ENCODE data around the gene CCDC170. TPM values are rescaled to one million over a fixed set of nuclear protein-coding genes. Genes with fewer than 3 reads are reported as not detected.

The CCDC170 gene
- total RNA-seq, 1 experiment from 2014 or later = not detected

GRCh38 chr6:151656392-151656791 is 162.6 kb downstream of the CCDC170 start:
- Histone ChIP-seq H3K36me3 (ENCODE audit: low read depth, low read length) (peaks cover 3% of the 10 kb centered on the region; the same call in 1 of the 2 replicates), H3K4me2 (ENCODE audit: low read length) (no peak overlapping the region), H3K9ac (ENCODE audit: low read length) (no peak overlapping the region), H3K9me3 (ENCODE audit: low read length) (no peaks in the 10 kb centered on the region), H3K27ac (ENCODE audit: low read length) (no peak overlapping the region), H2AFZ (ENCODE audit: low read length) (no peak overlapping the region), H3K4me3 (ENCODE audit: low read length) (no peak overlapping the region), H3K79me2 (ENCODE audit: low read length) (no peaks in the 10 kb centered on the region), H3K27me3 (ENCODE audit: low read length) (no peaks in the 10 kb centered on the region), H4K20me1 (ENCODE audit: low read length) (no peaks in the 10 kb centered on the region), H3F3A (ENCODE audit: low read length, unreplicated experiment) (no peaks in the 10 kb centered on the region), H3K9me2 (replicated peaks; ENCODE audit: low read length) (no peaks in the 10 kb centered on the region), H3K4me1 (ENCODE audit: insufficient read depth, low read length) (no peaks in the 10 kb centered on the region)
- BruUV-seq (replicated peaks) = no TSS peak
- no peak for ATAC-seq
- TF ChIP-seq, protein P1, sequence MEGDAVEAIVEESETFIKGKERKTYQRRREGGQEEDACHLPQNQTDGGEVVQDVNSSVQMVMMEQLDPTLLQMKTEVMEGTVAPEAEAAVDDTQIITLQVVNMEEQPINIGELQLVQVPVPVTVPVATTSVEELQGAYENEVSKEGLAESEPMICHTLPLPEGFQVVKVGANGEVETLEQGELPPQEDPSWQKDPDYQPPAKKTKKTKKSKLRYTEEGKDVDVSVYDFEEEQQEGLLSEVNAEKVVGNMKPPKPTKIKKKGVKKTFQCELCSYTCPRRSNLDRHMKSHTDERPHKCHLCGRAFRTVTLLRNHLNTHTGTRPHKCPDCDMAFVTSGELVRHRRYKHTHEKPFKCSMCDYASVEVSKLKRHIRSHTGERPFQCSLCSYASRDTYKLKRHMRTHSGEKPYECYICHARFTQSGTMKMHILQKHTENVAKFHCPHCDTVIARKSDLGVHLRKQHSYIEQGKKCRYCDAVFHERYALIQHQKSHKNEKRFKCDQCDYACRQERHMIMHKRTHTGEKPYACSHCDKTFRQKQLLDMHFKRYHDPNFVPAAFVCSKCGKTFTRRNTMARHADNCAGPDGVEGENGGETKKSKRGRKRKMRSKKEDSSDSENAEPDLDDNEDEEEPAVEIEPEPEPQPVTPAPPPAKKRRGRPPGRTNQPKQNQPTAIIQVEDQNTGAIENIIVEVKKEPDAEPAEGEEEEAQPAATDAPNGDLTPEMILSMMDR (conservative IDR thresholded peaks at IDR 0.05; ENCODE audit: low read depth, low read length) = no peak
- no peak for TF ChIP-seq EZH2phosphoT487 (IDR thresholded peaks at IDR 0.05; ENCODE audit: borderline replicate concordance, low read length)
- no peak for TF ChIP-seq EZH2 (IDR thresholded peaks at IDR 0.05; ENCODE audit: low read length, unreplicated experiment)
- no peak for DNase-seq
- intact Hi-C loops (cut with micrococcal nuclease) = no loop called here
- CTCF ChIA-PET = no interaction called here
- POLR2A ChIA-PET (ENCODE audit: unreplicated experiment) = no interaction called here

DNA sequence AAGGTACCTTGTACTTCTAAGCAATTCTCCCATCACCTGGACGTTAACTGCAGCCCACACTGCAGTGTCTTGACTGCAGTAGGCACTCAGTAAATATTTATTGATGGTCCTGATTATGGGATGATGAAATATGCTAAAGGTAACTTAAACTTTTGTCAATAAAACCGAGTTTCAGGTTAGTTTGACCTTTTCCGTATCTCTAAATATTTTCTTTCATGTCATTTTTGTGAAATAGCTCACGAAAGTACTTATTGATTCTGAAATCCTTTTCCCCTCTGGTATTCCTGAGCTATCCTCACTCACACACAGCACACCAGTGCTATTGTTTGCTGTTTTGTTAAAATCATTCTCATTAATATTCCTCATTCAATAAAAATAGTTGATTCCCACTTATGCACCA is 164.3 kb downstream of the CCDC170 start:
- POLR2A ChIA-PET (ENCODE audit: unreplicated experiment) = no interaction called here
- no peaks in the 10 kb centered on the region for H3F3A ChIP-seq (ENCODE audit: low read length, unreplicated experiment)
- CTCF ChIA-PET = no interaction called here
- BruUV-seq (replicated peaks) = no TSS peak
- H3K9me3 ChIP-seq (ENCODE audit: low read length) = no peaks in the 10 kb centered on the region
- H3K4me2 ChIP-seq (ENCODE audit: low read length) = no peak overlapping the region
- H3K27ac ChIP-seq (ENCODE audit: low read length) = no peak overlapping the region
- no peak overlapping the region for H3K9ac ChIP-seq (ENCODE audit: low read length)
- intact Hi-C loops (cut with micrococcal nuclease) = no loop called here
- TF ChIP-seq, protein P1 (conservative IDR thresholded peaks at IDR 0.05; ENCODE audit: low read depth, low read length) = no peak
- no peak for TF ChIP-seq EZH2 (IDR thresholded peaks at IDR 0.05; ENCODE audit: low read length, unreplicated experiment)
- TF ChIP-seq EZH2phosphoT487 (IDR thresholded peaks at IDR 0.05; ENCODE audit: borderline replicate concordance, low read length) = no peak
- H3K36me3 ChIP-seq (ENCODE audit: low read depth, low read length) = peaks cover 3% of the 10 kb centered on the region; the same call in 1 of the 2 replicates
- H2AFZ ChIP-seq (ENCODE audit: low read length) = no peak overlapping the region
- peak; percentile 13 for DNase-seq
- no peaks in the 10 kb centered on the region for H4K20me1 ChIP-seq (ENCODE audit: low read length)
- no peaks in the 10 kb centered on the region for H3K4me1 ChIP-seq (ENCODE audit: insufficient read depth, low read length)
- no peaks in the 10 kb centered on the region for H3K79me2 ChIP-seq (ENCODE audit: low read length)
- no peaks in the 10 kb centered on the region for H3K9me2 ChIP-seq (replicated peaks; ENCODE audit: low read length)
- no peak overlapping the region for H3K4me3 ChIP-seq (ENCODE audit: low read length)
- no peak for ATAC-seq
- no peaks in the 10 kb centered on the region for H3K27me3 ChIP-seq (ENCODE audit: low read length)

GRCh38 chr6:151659212-151659611 is 165.4 kb downstream of the CCDC170 start:
- Histone ChIP-seq H4K20me1 (ENCODE audit: low read length) (no peaks in the 10 kb centered on the region), H3K27ac (ENCODE audit: low read length) (no peak overlapping the region), H3K27me3 (ENCODE audit: low read length) (no peaks in the 10 kb centered on the region), H3K9ac (ENCODE audit: low read length) (no peak overlapping the region), H3K36me3 (ENCODE audit: low read depth, low read length) (peaks cover 3% of the 10 kb centered on the region; the same call in 1 of the 2 replicates), H3K4me3 (ENCODE audit: low read length) (no peak overlapping the region), H3K4me2 (ENCODE audit: low read length) (no peak overlapping the region), H3K4me1 (ENCODE audit: insufficient read depth, low read length) (peaks cover 9% of the 10 kb centered on the region), H3K9me3 (ENCODE audit: low read length) (no peaks in the 10 kb centered on the region), H3F3A (ENCODE audit: low read length, unreplicated experiment) (no peaks in the 10 kb centered on the region), H3K9me2 (replicated peaks; ENCODE audit: low read length) (no peaks in the 10 kb centered on the region), H2AFZ (ENCODE audit: low read length) (no peak overlapping the region), H3K79me2 (ENCODE audit: low read length) (no peaks in the 10 kb centered on the region)
- TF ChIP-seq, protein P1 (conservative IDR thresholded peaks at IDR 0.05; ENCODE audit: low read depth, low read length) = no peak
- no peak for TF ChIP-seq EZH2phosphoT487 (IDR thresholded peaks at IDR 0.05; ENCODE audit: borderline replicate concordance, low read length)
- no peak for TF ChIP-seq EZH2 (IDR thresholded peaks at IDR 0.05; ENCODE audit: low read length, unreplicated experiment)
- ChIA-PET POLR2A (ENCODE audit: unreplicated experiment) (interaction anchor here (0.5 kb wide), 1 partner anchor 167 kb away, joined by 7 read pairs; no protein-coding TSS in a partner anchor), CTCF (interaction anchor here (0.7 kb wide), 1 partner anchor 10 kb away, joined by 5 read pairs; no protein-coding TSS in a partner anchor)
- intact Hi-C loops (cut with micrococcal nuclease) = no loop called here
- DNase-seq (no peak), ATAC-seq (no peak)
- no TSS peak for BruUV-seq (replicated peaks)
